Caco-2 (cell line): ENCODE data around the gene PVALB. TPM values are rescaled to one million over a fixed set of nuclear protein-coding genes. Genes with fewer than 3 reads are reported as not detected.

ENCODE experiments used
- BruUV-seq: library from RNA; stranded (reverse); fragments of 400-500 nt; replicated peaks from 2 replicates; lab custom pipeline; 2021; lab: Mats Ljungman, UMichigan
- CTCF ChIA-PET: fragments of 300-600 bp; sonication (Branson Sonifier 250); formaldehyde crosslinking; loops from one replicate; lab custom pipeline; 2022; ENCODE audit warnings: antibody characterized with exemption; lab: Charles Lee
- POLR2A ChIA-PET: fragments of 300-600 bp; sonication (Branson Sonifier 250); formaldehyde crosslinking; loops from one replicate; lab custom pipeline; 2022; ENCODE audit warnings: antibody characterized with exemption; lab: Charles Lee
- DNase-seq, 2 experiments: peaks; one replicate each; pipeline versions ENCODE4 v3.0.0 to v3.0.0-alpha.2; 2020 to 2022
- H3K27me3 ChIP-seq: replicated peaks from 2 replicates; pipeline ENCODE4 v1.6.0; 2011; ENCODE audit warnings: low read length; ENCODE audit not compliant: control insufficient read depth, insufficient read depth
- H3K36me3 ChIP-seq: 2 replicates; pipeline ENCODE4 v1.5.1; 2011; ENCODE audit warnings: low read length; ENCODE audit not compliant: control insufficient read depth, insufficient read depth
- H3K4me1 ChIP-seq: fragments of 250-450 bp; sonication (Bioruptor Pico); 2 replicates; pipeline ENCODE4 v1.5.1; 2020; ENCODE audit warnings: mild to moderate bottlenecking
- H3K4me3 ChIP-seq: 2 replicates; pipeline ENCODE4 v1.5.1; 2011; ENCODE audit warnings: low read depth, mild to moderate bottlenecking, control low read depth, low read length
- H3K9me3 ChIP-seq: fragments of 250-450 bp; sonication (Bioruptor Pico); 2 replicates; pipeline ENCODE4 v1.5.1; 2020; ENCODE audit warnings: mild to moderate bottlenecking, moderate library complexity
- H3K27ac Mint-ChIP-seq: one replicate; pipeline ENCODE4 v1.8.0; 2022; ENCODE audit warnings: mixed read lengths; ENCODE audit not compliant: unreplicated experiment
- H3K27me3 Mint-ChIP-seq: one replicate; pipeline ENCODE4 v1.8.0; 2022; ENCODE audit warnings: mixed read lengths; ENCODE audit not compliant: insufficient read depth, unreplicated experiment
- H3K36me3 Mint-ChIP-seq: one replicate; pipeline ENCODE4 v1.8.0; 2022; ENCODE audit warnings: mild to moderate bottlenecking, mixed read lengths; ENCODE audit not compliant: insufficient read depth, unreplicated experiment
- H3K4me1 Mint-ChIP-seq: one replicate; pipeline ENCODE4 v1.8.0; 2022; ENCODE audit warnings: low read depth, mixed read lengths; ENCODE audit not compliant: unreplicated experiment
- H3K4me3 Mint-ChIP-seq: one replicate; pipeline ENCODE4 v1.8.0; 2022; ENCODE audit warnings: mild to moderate bottlenecking, moderate library complexity, mixed read lengths; ENCODE audit not compliant: unreplicated experiment
- H3K9me3 Mint-ChIP-seq: one replicate; pipeline ENCODE4 v1.8.0; 2022; ENCODE audit warnings: mixed read lengths; ENCODE audit not compliant: unreplicated experiment
- intact Hi-C: fragments of 100-400 bp; cut with micrococcal nuclease; formaldehyde crosslinking; loops from one replicate; pipeline ENCODE4 v1.10.0; 2022; ENCODE audit not compliant: unreplicated experiment
- total RNA-seq: library from RNA; stranded (reverse); gene quantifications from 2 replicates; pipeline ENCODE4 v1.2.3, GENCODE V29; 2022
- TF ChIP-seq, protein P1 (sequence below), 2 experiments: fragments of 200-600 bp in 1 of 2; IDR thresholded peaks; 1 replicate in 1 of 2; 2 replicates in 1 of 2; pipeline versions ENCODE4 v1.5.1 to v1.8.0; 2011 to 2022; ENCODE audit warnings: antibody characterized with exemption in 1 of 2, control low read depth in 1 of 2, inconsistent platforms in 1 of 2, low read depth in 1 of 2, low read length in 1 of 2, mild to moderate bottlenecking in 1 of 2, moderate library complexity in 1 of 2; ENCODE audit not compliant: insufficient read depth in 1 of 2, severe bottlenecking in 1 of 2, unreplicated experiment in 1 of 2

Gene PVALB
- total RNA-seq, 1 experiment from 2014 or later, result not detected

DNA sequence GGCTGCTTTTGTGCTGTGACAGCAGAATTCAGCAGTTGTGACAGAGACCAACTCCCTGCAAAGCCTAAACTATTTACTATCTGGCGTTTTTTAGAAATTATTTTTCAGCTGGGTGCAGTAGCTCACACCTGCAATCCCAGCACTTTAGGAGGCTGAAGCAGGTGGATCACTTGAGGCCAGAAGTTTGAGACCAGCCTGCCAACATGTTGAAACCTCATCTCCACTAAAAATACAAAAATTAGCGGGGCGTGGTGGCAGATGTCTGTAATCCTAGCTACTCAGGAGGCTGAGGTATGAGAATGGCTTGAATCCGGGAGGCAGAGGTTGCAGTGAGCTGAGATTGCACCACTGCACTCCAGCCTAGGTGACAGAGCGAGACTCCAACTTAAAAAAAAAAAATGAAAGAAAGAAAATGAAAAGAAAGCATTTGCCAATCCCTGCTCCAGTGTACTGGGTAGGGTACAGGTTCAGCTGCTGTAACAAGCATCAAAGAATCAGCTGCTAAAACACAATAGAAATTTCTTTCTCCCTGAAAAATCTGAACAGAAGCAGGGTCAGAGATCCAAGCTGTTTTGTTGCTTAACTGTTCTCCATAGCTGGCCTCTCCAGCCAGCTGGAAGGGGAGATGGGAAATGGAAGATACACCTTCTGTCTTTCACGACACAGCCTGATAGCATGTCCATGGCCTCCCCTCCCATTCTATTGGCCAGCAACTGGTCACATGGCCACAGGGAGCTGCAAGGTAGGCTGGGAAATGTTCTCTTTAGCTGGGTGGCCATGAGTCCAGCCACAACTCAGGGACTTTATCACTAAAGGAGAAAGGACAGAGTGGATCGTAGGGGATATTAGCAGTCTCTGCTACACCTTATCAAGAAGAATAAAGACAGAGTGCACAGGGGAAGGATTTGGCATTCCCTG lies 35.5 kb upstream of the PVALB start:
- Mint-ChIP-seq H3K27ac (no peak overlapping the region), H3K4me3 (no peak overlapping the region), H3K9me3 (peaks cover 10% of the 10 kb centered on the region), H3K27me3 (peaks cover 28% of the 10 kb centered on the region), H3K36me3 (no peaks in the 10 kb centered on the region), H3K4me1 (peaks cover 6% of the 10 kb centered on the region)
- H3K4me1 ChIP-seq, result no peaks in the 10 kb centered on the region
- peaks cover 1% of the 10 kb centered on the region; the same call in 1 of the 2 replicates for H3K27me3 ChIP-seq
- no peaks in the 10 kb centered on the region for H3K36me3 ChIP-seq
- POLR2A ChIA-PET, result no interaction called here
- CTCF ChIA-PET, result interaction anchor here (0.5 to 0.7 kb wide), 2 partner anchors 79 to 191 kb away, joined by 3 to 4 read pairs; no protein-coding TSS in a partner anchor
- DNase-seq, result no peak
- intact Hi-C loops, result no loop called here
- TF ChIP-seq, protein P1, sequence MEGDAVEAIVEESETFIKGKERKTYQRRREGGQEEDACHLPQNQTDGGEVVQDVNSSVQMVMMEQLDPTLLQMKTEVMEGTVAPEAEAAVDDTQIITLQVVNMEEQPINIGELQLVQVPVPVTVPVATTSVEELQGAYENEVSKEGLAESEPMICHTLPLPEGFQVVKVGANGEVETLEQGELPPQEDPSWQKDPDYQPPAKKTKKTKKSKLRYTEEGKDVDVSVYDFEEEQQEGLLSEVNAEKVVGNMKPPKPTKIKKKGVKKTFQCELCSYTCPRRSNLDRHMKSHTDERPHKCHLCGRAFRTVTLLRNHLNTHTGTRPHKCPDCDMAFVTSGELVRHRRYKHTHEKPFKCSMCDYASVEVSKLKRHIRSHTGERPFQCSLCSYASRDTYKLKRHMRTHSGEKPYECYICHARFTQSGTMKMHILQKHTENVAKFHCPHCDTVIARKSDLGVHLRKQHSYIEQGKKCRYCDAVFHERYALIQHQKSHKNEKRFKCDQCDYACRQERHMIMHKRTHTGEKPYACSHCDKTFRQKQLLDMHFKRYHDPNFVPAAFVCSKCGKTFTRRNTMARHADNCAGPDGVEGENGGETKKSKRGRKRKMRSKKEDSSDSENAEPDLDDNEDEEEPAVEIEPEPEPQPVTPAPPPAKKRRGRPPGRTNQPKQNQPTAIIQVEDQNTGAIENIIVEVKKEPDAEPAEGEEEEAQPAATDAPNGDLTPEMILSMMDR (IDR thresholded peaks at IDR 0.05; ENCODE audit: insufficient read depth in 1 of 2, low read depth in 1 of 2, low read length in 1 of 2, severe bottlenecking in 1 of 2, unreplicated experiment in 1 of 2), result no peak
- no peaks in the 10 kb centered on the region for H3K9me3 ChIP-seq
- no peak overlapping the region for H3K4me3 ChIP-seq
- BruUV-seq, result no TSS peak

DNA sequence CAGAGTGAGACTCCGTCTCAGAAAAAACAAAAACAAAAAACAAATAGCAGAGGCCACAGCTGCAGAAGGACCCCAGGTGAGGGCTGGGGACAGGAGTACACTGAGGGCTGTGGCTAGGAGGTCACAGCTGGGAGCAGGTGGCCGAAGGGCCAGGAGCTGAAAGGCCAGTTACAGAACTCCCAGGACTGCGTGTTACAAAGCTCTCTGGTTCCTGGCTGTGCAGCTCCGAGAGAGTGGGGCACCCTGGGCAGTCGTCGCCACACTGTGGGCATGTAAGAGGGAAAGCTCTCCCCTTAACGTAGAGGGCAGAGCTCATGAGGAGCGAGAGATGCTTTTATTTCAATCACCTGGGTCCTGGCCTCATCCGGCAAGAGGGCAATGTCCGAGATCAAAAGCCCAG lies 33.8 kb upstream of the PVALB start:
- H3K9me3 ChIP-seq, result no peaks in the 10 kb centered on the region
- peaks cover 31% of the 10 kb centered on the region for H3K27me3 Mint-ChIP-seq
- peaks cover 10% of the 10 kb centered on the region for H3K9me3 Mint-ChIP-seq
- H3K36me3 Mint-ChIP-seq, result no peaks in the 10 kb centered on the region
- ChIA-PET POLR2A (no interaction called here), CTCF (no interaction called here)
- no peaks in the 10 kb centered on the region for H3K4me1 Mint-ChIP-seq
- no peak overlapping the region for H3K4me3 Mint-ChIP-seq
- H3K27me3 ChIP-seq, result no peaks in the 10 kb centered on the region; the same call in 1 of the 2 replicates
- H3K36me3 ChIP-seq, result no peaks in the 10 kb centered on the region
- H3K4me1 ChIP-seq, result no peaks in the 10 kb centered on the region
- intact Hi-C loops, result no loop called here
- no TSS peak for BruUV-seq
- no peak overlapping the region for H3K27ac Mint-ChIP-seq
- H3K4me3 ChIP-seq, result no peak overlapping the region
- DNase-seq, result no peak
- TF ChIP-seq, protein P1 (IDR thresholded peaks at IDR 0.05; ENCODE audit: insufficient read depth in 1 of 2, low read depth in 1 of 2, low read length in 1 of 2, severe bottlenecking in 1 of 2, unreplicated experiment in 1 of 2), result no peak

DNA sequence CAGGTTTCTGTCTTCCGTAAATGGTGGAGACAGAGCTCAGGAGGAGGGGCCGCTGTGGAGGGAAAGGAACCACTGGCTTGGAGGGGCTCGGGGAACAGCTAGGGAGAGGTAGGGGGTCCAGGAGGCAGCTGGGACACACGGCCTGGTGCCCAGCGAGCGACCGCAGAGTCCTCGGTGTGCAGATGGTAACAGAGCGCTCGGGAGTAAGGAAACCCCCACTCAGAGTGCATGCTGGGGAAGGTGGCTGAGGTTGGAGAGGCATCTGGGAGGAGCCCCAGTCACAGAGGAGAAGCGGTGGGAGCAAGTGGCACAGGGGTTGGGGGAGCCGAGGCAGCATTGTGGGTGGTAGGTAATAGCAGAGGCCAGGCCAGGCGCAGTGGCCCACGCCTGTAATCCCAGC lies 33.2 kb upstream of the PVALB start:
- intact Hi-C loops, result no loop called here
- H3K27me3 Mint-ChIP-seq, result peaks cover 33% of the 10 kb centered on the region
- H3K27ac Mint-ChIP-seq, result no peak overlapping the region

More for the DNA sequence above, 33.2 kb upstream of the PVALB start:
- Mint-ChIP-seq H3K36me3 (no peaks in the 10 kb centered on the region), H3K4me3 (no peak overlapping the region), H3K4me1 (no peaks in the 10 kb centered on the region), H3K9me3 (peaks cover 10% of the 10 kb centered on the region)
- H3K27me3 ChIP-seq, result no peaks in the 10 kb centered on the region; the same call in 1 of the 2 replicates
- ChIA-PET CTCF (interaction anchor here (0.6 kb wide), 1 partner anchor 19 kb away, joined by 6 read pairs; no protein-coding TSS in a partner anchor), POLR2A (no interaction called here)
- TF ChIP-seq, protein P1 (IDR thresholded peaks at IDR 0.05; ENCODE audit: insufficient read depth in 1 of 2, low read depth in 1 of 2, low read length in 1 of 2, severe bottlenecking in 1 of 2, unreplicated experiment in 1 of 2), result no peak
- no peak overlapping the region for H3K4me3 ChIP-seq
- BruUV-seq, result no TSS peak
- H3K9me3 ChIP-seq, result no peaks in the 10 kb centered on the region
- no peaks in the 10 kb centered on the region for H3K36me3 ChIP-seq
- H3K4me1 ChIP-seq, result no peaks in the 10 kb centered on the region
- DNase-seq, result no peak
